ENCODE results near the gene PHLPP1. TPM values are rescaled to one million over a fixed set of nuclear protein-coding genes. Genes with fewer than 3 reads are reported as not detected.

PHLPP1 gene
- total and polyA plus RNA-seq, 2 of the 13 experiments (the other 11 are each of a cell fraction or from before 2014, with no cell fraction given), result 9.8 to 18.5 TPM

- Histone ChIP-seq H4K20me1 (ENCODE audit: insufficient read depth, low read length) (no peaks in the 10 kb centered on the region), H3K9me3 (ENCODE audit: low read length) (peaks cover 10% of the 10 kb centered on the region), H3K79me2 (ENCODE audit: insufficient read depth, low read length) (no peaks in the 10 kb centered on the region), H3K9ac (ENCODE audit: insufficient read depth, low read depth, low read length) (no peak overlapping the region), H3K4me3 (replicated peaks in 1 of 3; ENCODE audit: insufficient read depth in 1 of 3, low read depth in 2 of 3, low read length in 3 of 3) (no peak overlapping the region), H3K27ac (ENCODE audit: extremely low read length, insufficient read depth, low read length) (peak overlapping the region; percentile 14), H2AFZ (ENCODE audit: low read length) (no peak overlapping the region), H3K4me1 (ENCODE audit: insufficient read depth, low read length) (peaks cover 44% of the 10 kb centered on the region), H3K4me2 (ENCODE audit: low read depth, low read length) (no peak overlapping the region; the same call in 1 of the 2 replicates), H3K36me3 (replicated peaks in 1 of 2; ENCODE audit: control insufficient read depth in 1 of 2, insufficient read depth in 2 of 2, low read length in 2 of 2) (no peaks in the 10 kb centered on the region), H3K27me3 (ENCODE audit: control insufficient read depth in 1 of 2, insufficient read depth in 2 of 2, low read length in 2 of 2) (peaks cover 0 to 3% of the 10 kb centered on the region in 2 experiments; a peak in 1 of 5 replicates)
- no peak for FAIRE-seq
- ChIA-PET POLR2A (interaction anchor here (1.6 kb wide), 1 partner anchor 21 kb away, joined by 4 read pairs; no protein-coding TSS in a partner anchor), CTCF (ENCODE audit: low intra/inter-chr PET ratio, low total read pairs) (no interaction called here)
- in situ Hi-C loops (cut with HindIII; ENCODE audit: extremely low pct_ligation_motif_present, low pct_unique_long_range_greater_than_20kb) (no loop called here), intact Hi-C loops (cut with micrococcal nuclease; ENCODE audit: unreplicated experiment) (no loop called here)
- no TSS peak for BruUV-seq (replicated peaks)
- WGBS (ENCODE audit: low lambda C conversion rate), result 18% methylated on average over 1 of the region's 1 CpG
- DNase-seq (ENCODE audit: low spot score), result peak; percentile 24
- peak; percentile 33; the same call in 1 of the 3 replicates for ATAC-seq
- TF ChIP-seq TARDBP (CRISPR knock-in tag; IDR thresholded peaks at IDR 0.05) (no peak), ARNT2 (CRISPR knock-in tag; IDR thresholded peaks at IDR 0.05; ENCODE audit: low read depth) (no peak), ZNF496 (CRISPR knock-in tag; IDR thresholded peaks at IDR 0.05; ENCODE audit: insufficient replicate concordance) (no peak), ZNF280D (CRISPR knock-in tag; IDR thresholded peaks at IDR 0.05) (no peak), MED1 (CRISPR knock-in tag; IDR thresholded peaks at IDR 0.05) (0 out of 2 replicates have a peak, but pooled peaks have one; percentile 29), CREB1 (IDR thresholded peaks at IDR 0.05) (no peak), CREB1 (CRISPR knock-in tag; IDR thresholded peaks at IDR 0.05) (peak; percentile 42; the same call in 1 of the 2 replicates), ZSCAN29 (CRISPR knock-in tag; conservative IDR thresholded peaks at IDR 0.05) (no peak), HNRNPH1 (optimal IDR thresholded peaks at IDR 0.05; ENCODE audit: low read depth, low read length) (no peak), NR2F6 (IDR thresholded peaks at IDR 0.05) (no peak), NR2F6 (CRISPR knock-in tag; IDR thresholded peaks at IDR 0.05) (peak; percentile 14; the same call in 1 of the 2 replicates), BCL6 (CRISPR knock-in tag; IDR thresholded peaks at IDR 0.05) (0 out of 2 replicates have a peak, but pooled peaks have one; percentile 41), PPARG (CRISPR knock-in tag; conservative IDR thresholded peaks at IDR 0.05) (peak; percentile 94), SOX6 (IDR thresholded peaks at IDR 0.05) (no peak), SOX6 (CRISPR knock-in tag; IDR thresholded peaks at IDR 0.05) (peak; percentile 9; the same call in 1 of the 2 replicates), ZNF800 (CRISPR knock-in tag; IDR thresholded peaks at IDR 0.05) (no peak), NCOA2 (CRISPR knock-in tag; IDR thresholded peaks at IDR 0.05) (peak; percentile 41; the same call in 1 of the 2 replicates), THRA (CRISPR knock-in tag; IDR thresholded peaks at IDR 0.05; ENCODE audit: borderline replicate concordance) (peak; percentile 74; the same call in 1 of the 2 replicates), MXI1 (IDR thresholded peaks at IDR 0.05; ENCODE audit: borderline replicate concordance, low read depth, low read length) (peak; percentile 45; the same call in 1 of the 3 replicates), TEAD3 (CRISPR knock-in tag; optimal IDR thresholded peaks at IDR 0.05; ENCODE audit: borderline replicate concordance) (peak; percentile 56)
Measured at GRCh38 chr18:62693659-62694058, 21.7 kb upstream of the PHLPP1 start.
